ENCODE results near the gene LLGL1. TPM values are rescaled to one million over a fixed set of nuclear protein-coding genes. Genes with fewer than 3 reads are reported as not detected.

LLGL1 gene
- total and polyA plus RNA-seq, 10 of the 15 experiments (the other 5 are each of a cell fraction or from before 2014, with no cell fraction given): 0.02 to 9.2 (median 2.5) TPM

- POLR2A ChIA-PET: no interaction called here
- FAIRE-seq (no peak), DNase-seq (ENCODE audit: low read depth, low spot score) (no peak), ATAC-seq (no peak)
- 62% methylated on average over 4 of the region's 4 CpGs for WGBS (ENCODE audit: insufficient coverage, insufficient replicate concordance, low lambda C conversion rate, missing lambda C conversion rate)
- peaks cover 10% of the 10 kb centered on the region for H3K4me1 ChIP-seq (ENCODE audit: control insufficient read depth, insufficient read depth, low read length)
- H3K36me3 ChIP-seq (ENCODE audit: control insufficient read depth in 2 of 2, insufficient read depth in 2 of 2, low read length in 1 of 2): no peaks in the 10 kb centered on the region
- no peak overlapping the region for H3K4me3 ChIP-seq
- no TSS peak for BruUV-seq (replicated peaks)
- RAD21 ChIA-PET (ENCODE audit: unreplicated experiment): interaction anchor here (1.0 kb wide), 1 partner anchor 31 kb away, joined by 3 read pairs; no protein-coding TSS in a partner anchor
- H3K9ac ChIP-seq (ENCODE audit: control insufficient read depth, insufficient read depth, low read length): no peak overlapping the region
- SMC1A ChIA-PET (ENCODE audit: uncharacterized antibody, unreplicated experiment): interaction anchor here (0.7 to 2.7 kb wide), 3 partner anchors 24 to 77 kb away, joined by 3 to 9 read pairs (median 3); no protein-coding TSS in a partner anchor
- no peaks in the 10 kb centered on the region for H4K20me1 ChIP-seq (ENCODE audit: control insufficient read depth, insufficient read depth)
- in situ Hi-C loops (cut with MboI): no loop called here
- H2AFZ ChIP-seq (ENCODE audit: control insufficient read depth, low read depth, low read length): no peak overlapping the region
- no peaks in the 10 kb centered on the region for H3K79me2 ChIP-seq (ENCODE audit: control insufficient read depth, insufficient read depth, low read length)
- intact Hi-C loops (cut with micrococcal nuclease; ENCODE audit: unreplicated experiment): no loop called here
- H3K27ac ChIP-seq (ENCODE audit: control insufficient read depth, insufficient read depth): no peak overlapping the region
- TF ChIP-seq HDGF (IDR thresholded peaks at IDR 0.05) (no peak), BHLHE40 (IDR thresholded peaks at IDR 0.05; ENCODE audit: borderline replicate concordance in 1 of 2, low read depth in 2 of 2, low read length in 1 of 2) (no peak), PAX8 (IDR thresholded peaks at IDR 0.05) (no peak), KAT2A (conservative IDR thresholded peaks at IDR 0.05; ENCODE audit: control insufficient read depth, low read depth, low read length) (no peak), HSF1 (IDR thresholded peaks at IDR 0.05; ENCODE audit: low read depth, low read length) (no peak), ETV6 (conservative IDR thresholded peaks at IDR 0.05 in 1 of 2, IDR thresholded peaks at IDR 0.05 in 1 of 2; ENCODE audit: borderline replicate concordance in 1 of 2, low read depth in 1 of 2) (no peak), KDM1A (IDR thresholded peaks at IDR 0.05; ENCODE audit: borderline replicate concordance) (no peak), ZNF687 (IDR thresholded peaks at IDR 0.05) (no peak), RBBP5 (conservative IDR thresholded peaks at IDR 0.05) (no peak), SIX5 (IDR thresholded peaks at IDR 0.05; ENCODE audit: low read depth, low read length, severe bottlenecking) (no peak)
- CTCF ChIA-PET: interaction anchor here (1.8 to 4.1 kb wide), 3 partner anchors 20 to 82 kb away, joined by 4 to 24 read pairs (median 7); no protein-coding TSS in a partner anchor
- no peak overlapping the region for H3K4me2 ChIP-seq (ENCODE audit: control insufficient read depth, insufficient read depth)
- no peaks in the 10 kb centered on the region for H3K27me3 ChIP-seq (replicated peaks in 1 of 2; ENCODE audit: control insufficient read depth in 2 of 2, insufficient read depth in 2 of 2, low read length in 1 of 2)
- no peaks in the 10 kb centered on the region for H3K9me3 ChIP-seq (replicated peaks; ENCODE audit: control insufficient read depth, insufficient read depth, low read length)
Observed at GRCh38 chr17:18218756-18219415, 6.5 kb upstream of the LLGL1 start.

Data from GM12878 (cell line).